Ishikawa (cell line): ENCODE measurements around the gene CFAP54.

Experiments used
- CEBPB ChIP-seq: IDR thresholded peaks from 2 replicates; pipeline ENCODE4 v1.6.1; 2012
- CREB1 ChIP-seq: IDR thresholded peaks from 2 replicates; pipeline ENCODE4 v1.6.1; 2012; ENCODE audit warnings: low read depth
- EGR1 ChIP-seq: IDR thresholded peaks from 2 replicates; pipeline ENCODE4 v1.6.1; 2012
- EP300 ChIP-seq: IDR thresholded peaks from 2 replicates; pipeline ENCODE4 v1.6.1; 2012; ENCODE audit warnings: borderline replicate concordance
- FOXM1 ChIP-seq: IDR thresholded peaks from 2 replicates; pipeline ENCODE4 v1.6.1; 2012; ENCODE audit warnings: low read depth, borderline replicate concordance
- MAX ChIP-seq: IDR thresholded peaks from 2 replicates; pipeline ENCODE4 v1.6.1; 2012
- RAD21 ChIP-seq: IDR thresholded peaks from 2 replicates; pipeline ENCODE4 v1.6.1; 2012; ENCODE audit warnings: low read depth
- REST ChIP-seq: IDR thresholded peaks from 2 replicates; pipeline ENCODE4 v1.6.1; 2012; ENCODE audit warnings: low read depth, mild to moderate bottlenecking
- TAF1 ChIP-seq: IDR thresholded peaks from 2 replicates; pipeline ENCODE4 v1.6.1; 2012; ENCODE audit warnings: low read depth, mild to moderate bottlenecking
- TCF12 ChIP-seq: IDR thresholded peaks from 2 replicates; pipeline ENCODE4 v1.6.1; 2012; ENCODE audit warnings: low read depth
- USF1 ChIP-seq: IDR thresholded peaks from 2 replicates; pipeline ENCODE4 v1.6.1; 2012
- YY1 ChIP-seq: IDR thresholded peaks from 2 replicates; pipeline ENCODE4 v1.6.1; 2012; ENCODE audit warnings: low read depth

DNA sequence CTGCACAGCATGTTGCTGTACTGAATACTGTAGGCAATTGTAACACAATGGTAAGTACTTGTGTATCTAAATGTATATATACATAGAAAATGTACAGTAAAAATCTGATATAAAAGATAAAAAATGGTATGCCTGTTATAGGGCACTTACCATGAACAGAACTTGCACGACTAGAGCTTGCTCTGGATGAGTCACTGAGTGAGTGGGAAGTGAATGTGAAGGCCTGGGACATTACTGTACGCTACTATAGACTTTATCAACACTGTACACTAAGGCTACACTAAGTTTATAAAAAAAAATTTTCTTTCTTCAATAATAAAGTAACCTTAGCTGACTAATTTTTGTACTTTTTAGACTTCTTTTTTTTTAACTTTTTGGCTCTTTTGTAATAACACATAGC, 393.5 kb downstream of the CFAP54 start:
- TF ChIP-seq CEBPB: no peak
- TF ChIP-seq EP300: no peak
- no peak for TF ChIP-seq MAX
- TF ChIP-seq RAD21: no peak
- no peak for TF ChIP-seq USF1
- TF ChIP-seq REST: no peak
- TF ChIP-seq YY1: no peak
- TF ChIP-seq TAF1: no peak
- no peak for TF ChIP-seq CREB1
- no peak for TF ChIP-seq TCF12
- TF ChIP-seq FOXM1: no peak
- no peak for TF ChIP-seq EGR1
